ENCODE results near the gene CEP112.

- TF ChIP-seq CTCF (IDR thresholded peaks at IDR 0.05 in 2 of 3, conservative IDR thresholded peaks at IDR 0.05 in 1 of 3; ENCODE audit: control insufficient read depth in 2 of 3, extremely low read depth in 1 of 3, insufficient read depth in 1 of 3, low read depth in 3 of 3, low read length in 3 of 3) = no peak
- no peak for TF ChIP-seq TCF7 (IDR thresholded peaks at IDR 0.05; ENCODE audit: borderline replicate concordance)
- TF ChIP-seq POLR2A (IDR thresholded peaks at IDR 0.05; ENCODE audit: low read depth, low read length) = no peak
Observed at GRCh38 chr17:65771704-65772103, 420.2 kb downstream of the CEP112 start.

Measured in GM12878 (cell line).